ENCODE data around the gene ZNRF2.
"Not testable (repeated sequence)": the region's sequence is repeated elsewhere in the genome, so short reads cannot be mapped to it uniquely, and the experiment has no call there.

ZNRF2 gene

DNA sequence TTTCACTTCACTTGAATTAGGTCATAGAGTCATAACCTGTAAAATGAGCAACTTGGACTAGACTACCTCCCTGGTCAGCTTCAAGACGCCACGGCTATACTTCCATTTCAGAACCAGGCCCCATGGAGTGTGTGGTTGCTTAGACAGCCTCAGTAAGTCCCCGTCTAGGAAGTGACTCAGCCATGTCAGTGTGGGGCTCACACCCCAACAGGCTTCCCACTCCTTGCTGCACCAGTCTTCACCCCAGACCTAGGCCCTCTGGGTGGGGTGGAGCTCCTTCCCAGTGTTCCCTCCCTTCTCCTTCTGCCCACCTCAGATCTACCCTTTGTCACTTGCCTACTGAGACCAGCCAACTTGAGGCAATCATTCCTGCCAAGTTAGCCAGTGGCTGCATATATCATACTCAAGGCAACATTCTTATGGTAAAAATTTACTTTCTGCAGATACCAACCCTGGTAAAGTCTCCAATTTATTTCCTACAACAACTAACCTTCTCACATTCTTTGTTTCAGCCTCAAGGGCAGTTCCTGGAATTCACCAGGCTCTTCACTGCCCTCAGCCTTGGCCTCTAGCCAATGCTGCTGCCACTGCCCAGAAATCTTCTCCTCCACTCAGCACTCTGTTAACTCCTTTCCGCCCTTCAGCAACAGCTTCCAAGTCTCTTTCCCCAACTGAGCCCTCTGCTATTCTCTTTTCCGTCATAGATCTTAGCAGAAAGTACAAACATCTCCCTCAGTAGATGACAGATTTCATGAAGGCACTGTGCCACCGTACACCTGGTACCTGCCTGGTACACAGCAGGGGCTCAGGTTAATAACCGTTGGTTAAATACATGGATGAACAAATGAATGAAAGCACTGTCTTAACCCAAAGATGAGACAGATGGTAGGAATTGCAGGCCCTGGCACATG, 31.3 kb upstream of the ZNRF2 start:
- Mint-ChIP-seq H3K36me3 (ENCODE audit: low read depth) (no peaks in the 10 kb centered on the region), H3K27me3 (ENCODE audit: low read depth) (no peaks in the 10 kb centered on the region), H3K4me1 (ENCODE audit: low read depth) (peaks cover 8% of the 10 kb centered on the region), H3K27ac (no peak overlapping the region), H3K9me3 (no peaks in the 10 kb centered on the region), H3K4me3 (no peak overlapping the region)

DNA sequence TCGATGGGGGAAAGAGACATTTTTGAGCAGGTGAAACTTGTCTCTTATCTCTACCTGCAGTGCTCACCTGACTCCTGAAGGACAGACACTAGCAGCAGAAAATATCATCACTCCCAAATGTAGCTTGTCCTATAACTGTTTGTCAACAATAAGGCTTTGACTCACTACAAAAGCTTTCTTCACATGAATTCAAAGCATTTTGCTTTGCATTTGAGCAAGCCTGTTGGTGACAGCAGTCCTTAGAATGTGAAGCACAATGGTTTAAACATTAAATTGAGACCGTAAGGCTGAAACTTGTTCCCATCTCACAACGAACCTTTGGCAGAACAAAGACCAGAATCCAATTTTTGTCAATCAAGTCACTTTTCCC, 30.6 kb upstream of the ZNRF2 start:
- Mint-ChIP-seq H3K9me3 (no peaks in the 10 kb centered on the region), H3K36me3 (ENCODE audit: low read depth) (no peaks in the 10 kb centered on the region), H3K4me3 (no peak overlapping the region), H3K27ac (no peak overlapping the region), H3K4me1 (ENCODE audit: low read depth) (peaks cover 8% of the 10 kb centered on the region), H3K27me3 (ENCODE audit: low read depth) (no peaks in the 10 kb centered on the region)

DNA sequence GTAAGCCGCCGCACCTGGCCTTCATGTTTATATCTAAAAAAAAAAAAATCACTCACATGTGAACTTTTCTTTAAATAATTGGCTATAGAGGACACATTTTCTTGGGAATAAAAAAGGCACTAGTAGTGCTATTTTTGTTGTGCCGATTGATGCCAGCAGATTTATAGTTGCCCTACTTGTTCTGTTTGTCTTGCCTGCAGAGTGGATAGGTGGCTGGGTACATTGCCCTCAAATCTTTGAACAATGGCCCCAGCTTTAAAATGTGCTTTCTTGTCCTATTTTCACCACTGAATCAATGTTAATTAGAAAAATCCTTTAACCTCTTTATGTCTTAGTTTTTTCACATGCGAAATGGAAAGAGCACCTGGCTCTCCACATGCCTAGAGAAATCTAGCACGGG, 30.1 kb upstream of the ZNRF2 start:
- H3K36me3 Mint-ChIP-seq (ENCODE audit: low read depth), result no peaks in the 10 kb centered on the region
- peaks cover 8% of the 10 kb centered on the region for H3K4me1 Mint-ChIP-seq (ENCODE audit: low read depth)
- H3K27me3 Mint-ChIP-seq (ENCODE audit: low read depth), result no peaks in the 10 kb centered on the region
- H3K27ac Mint-ChIP-seq, result no peak overlapping the region
- H3K4me3 Mint-ChIP-seq, result no peak overlapping the region
- H3K9me3 Mint-ChIP-seq, result no peaks in the 10 kb centered on the region

DNA sequence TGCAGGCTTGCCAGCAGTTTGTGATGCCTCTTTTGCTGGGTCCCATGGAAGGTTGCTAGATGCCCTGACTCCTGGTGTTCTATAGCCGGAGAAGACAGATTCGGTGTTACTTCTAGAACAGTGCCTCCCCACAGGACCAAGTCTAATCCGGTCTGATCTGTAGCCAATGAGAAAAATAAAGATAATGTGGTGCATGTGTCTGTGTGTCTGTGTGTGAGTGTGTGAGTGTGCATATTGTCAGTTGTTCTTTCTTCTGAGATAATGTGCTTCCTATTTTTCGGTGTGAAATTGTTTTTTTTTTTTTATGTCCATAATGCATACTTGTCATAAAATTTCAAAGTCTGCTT, 29.7 kb upstream of the ZNRF2 start:
- H3K27me3 Mint-ChIP-seq (ENCODE audit: low read depth), result no peaks in the 10 kb centered on the region
- H3K9me3 Mint-ChIP-seq, result no peaks in the 10 kb centered on the region
- H3K36me3 Mint-ChIP-seq (ENCODE audit: low read depth), result no peaks in the 10 kb centered on the region
- H3K4me3 Mint-ChIP-seq, result no peak overlapping the region
- no peak overlapping the region for H3K27ac Mint-ChIP-seq
- H3K4me1 Mint-ChIP-seq (ENCODE audit: low read depth), result peaks cover 8% of the 10 kb centered on the region

DNA sequence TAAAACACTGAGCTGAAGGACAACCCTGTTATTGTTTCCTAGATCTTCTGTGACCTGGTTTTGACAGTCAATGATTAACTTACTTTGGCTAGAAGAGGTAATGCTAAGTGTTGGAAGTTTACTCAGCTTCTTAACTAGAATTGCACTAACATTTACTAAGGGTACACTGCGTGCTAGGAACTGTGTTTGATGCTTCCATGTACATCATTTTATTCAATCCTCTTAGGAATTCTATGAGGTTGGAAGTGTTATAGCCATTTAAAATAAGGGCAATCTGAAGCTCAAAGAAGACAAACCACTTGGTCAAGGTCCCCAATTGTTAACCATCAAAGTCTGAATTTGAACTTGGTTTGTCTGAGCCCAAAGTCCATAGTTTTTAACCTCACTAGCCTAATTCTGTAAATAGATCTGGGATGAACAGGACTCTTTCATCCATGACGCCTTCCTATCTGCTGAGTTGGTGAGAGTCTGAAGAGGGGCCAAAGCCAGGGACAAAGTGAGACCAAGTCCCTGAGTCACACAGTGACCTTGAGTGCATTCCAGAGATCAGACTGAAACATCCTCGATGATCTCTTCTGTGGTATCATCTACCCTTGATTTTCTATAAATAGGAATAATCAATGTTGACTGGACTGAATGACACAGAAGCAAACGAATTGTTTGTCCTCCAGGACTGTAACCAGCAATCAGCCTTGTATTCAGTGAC, 29.2 kb upstream of the ZNRF2 start:
- Mint-ChIP-seq H3K4me3 (no peak overlapping the region), H3K36me3 (ENCODE audit: low read depth) (no peaks in the 10 kb centered on the region), H3K9me3 (no peaks in the 10 kb centered on the region), H3K27ac (no peak overlapping the region), H3K4me1 (ENCODE audit: low read depth) (peaks cover 8% of the 10 kb centered on the region), H3K27me3 (ENCODE audit: low read depth) (no peaks in the 10 kb centered on the region)

DNA sequence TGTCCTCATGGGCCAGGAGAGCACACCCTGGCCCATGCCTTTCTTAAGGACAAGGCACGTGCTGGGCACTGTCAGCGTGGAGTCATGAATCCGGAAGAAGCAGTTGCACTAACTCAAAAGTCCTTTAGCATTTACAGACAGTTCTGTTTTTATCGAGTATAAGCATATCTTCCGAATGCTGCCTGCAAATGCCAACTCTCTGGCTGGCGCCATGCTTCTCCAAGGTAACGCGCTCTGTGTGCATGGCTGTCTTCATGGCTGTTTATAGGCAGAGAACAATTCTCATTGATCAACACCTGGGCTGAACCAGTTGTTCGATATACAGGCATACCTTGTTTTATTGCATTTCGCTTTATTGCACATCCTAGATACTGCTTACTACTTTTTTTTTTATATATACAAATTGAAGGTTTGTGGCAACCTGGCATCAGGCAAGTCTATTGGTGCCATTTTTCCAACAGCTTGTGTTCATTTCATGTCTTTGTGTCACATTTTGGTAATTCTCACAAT, 28.0 kb upstream of the ZNRF2 start:
- H3K36me3 Mint-ChIP-seq (ENCODE audit: low read depth), result no peaks in the 10 kb centered on the region
- H3K27me3 Mint-ChIP-seq (ENCODE audit: low read depth), result no peaks in the 10 kb centered on the region
- no peak overlapping the region for H3K4me3 Mint-ChIP-seq
- no peak overlapping the region for H3K27ac Mint-ChIP-seq
- no peaks in the 10 kb centered on the region for H3K9me3 Mint-ChIP-seq
- H3K4me1 Mint-ChIP-seq (ENCODE audit: low read depth), result peaks cover 8% of the 10 kb centered on the region

DNA sequence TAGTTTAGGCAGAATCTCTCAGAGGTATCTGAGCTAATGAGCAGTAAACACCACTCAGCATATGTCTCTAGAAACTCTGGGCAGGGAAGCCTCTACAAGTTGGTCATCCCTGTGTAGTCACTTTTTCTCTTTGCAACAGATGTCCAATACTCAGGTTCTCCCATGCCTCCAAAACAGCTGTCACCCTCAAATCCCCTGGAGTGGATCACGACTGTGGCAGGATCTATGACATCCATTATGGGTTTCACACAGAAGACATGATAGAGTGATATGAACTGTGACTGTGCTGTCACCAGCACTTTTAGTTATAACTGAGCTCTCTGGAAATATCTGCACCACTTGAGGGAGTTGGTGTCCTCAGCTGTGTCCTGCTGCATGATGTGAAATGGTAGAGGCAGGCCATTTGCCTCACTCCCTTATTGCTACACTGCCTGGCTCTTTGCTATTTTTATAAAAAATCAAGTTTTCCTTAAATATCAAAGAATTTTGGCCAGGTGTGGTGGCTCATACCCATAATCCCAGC, 24.1 kb upstream of the ZNRF2 start:
- no peaks in the 10 kb centered on the region for H3K4me1 Mint-ChIP-seq (ENCODE audit: low read depth)
- no peak overlapping the region for H3K27ac Mint-ChIP-seq
- no peaks in the 10 kb centered on the region for H3K9me3 Mint-ChIP-seq
- no peaks in the 10 kb centered on the region for H3K27me3 Mint-ChIP-seq (ENCODE audit: low read depth)
- no peaks in the 10 kb centered on the region for H3K36me3 Mint-ChIP-seq (ENCODE audit: low read depth)
- H3K4me3 Mint-ChIP-seq, result no peak overlapping the region

DNA sequence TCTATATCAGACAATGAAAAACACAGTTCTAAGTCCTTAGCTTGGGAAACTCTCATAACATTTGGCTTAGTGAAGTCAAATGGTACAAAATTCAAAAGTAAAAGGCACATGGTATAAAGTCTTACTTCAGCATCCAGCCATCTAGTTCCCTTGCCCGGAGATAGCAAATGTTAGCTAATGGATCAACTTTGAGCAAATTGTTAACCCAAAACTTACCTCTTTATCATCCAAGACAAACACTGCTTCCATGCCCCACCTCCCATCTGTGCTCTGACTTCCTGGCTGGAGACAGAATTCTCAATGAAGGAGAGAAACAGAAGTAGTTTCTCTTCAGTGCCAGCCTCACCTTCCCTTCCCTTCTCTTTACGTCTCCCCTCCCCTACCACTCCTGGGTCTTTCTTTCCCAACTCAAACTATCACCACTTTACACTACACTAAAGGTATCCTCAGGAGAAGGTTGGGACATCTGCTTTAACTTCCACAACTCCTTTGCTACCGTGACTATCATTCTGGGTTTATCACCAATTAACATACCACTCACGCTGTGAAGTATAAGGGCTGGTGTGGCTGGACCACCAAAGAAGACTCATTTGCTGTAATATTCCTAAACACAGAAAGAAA, 21.2 kb upstream of the ZNRF2 start:
- Mint-ChIP-seq H3K27me3 (ENCODE audit: low read depth) (no peaks in the 10 kb centered on the region), H3K4me1 (ENCODE audit: low read depth) (no peaks in the 10 kb centered on the region), H3K36me3 (ENCODE audit: low read depth) (no peaks in the 10 kb centered on the region), H3K9me3 (no peaks in the 10 kb centered on the region), H3K27ac (no peak overlapping the region), H3K4me3 (no peak overlapping the region)

DNA sequence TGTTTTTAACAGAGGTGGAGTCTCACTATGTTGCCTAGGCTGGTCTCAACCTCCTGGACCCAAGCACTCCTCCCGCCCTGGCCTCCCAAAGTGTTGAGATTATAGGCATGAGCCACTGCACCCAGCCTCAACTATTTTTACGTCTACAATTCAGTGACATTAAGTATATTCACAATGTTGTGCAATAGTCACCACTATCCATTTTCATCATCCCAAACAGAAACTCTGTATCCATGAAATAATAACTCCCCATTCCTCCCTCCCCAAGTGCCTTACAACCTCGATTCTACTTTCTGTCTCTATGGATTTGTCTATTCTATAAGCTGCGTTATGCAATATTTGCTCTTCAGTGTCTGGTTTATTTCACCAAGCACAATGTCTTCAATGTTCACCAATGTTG, 20.3 kb upstream of the ZNRF2 start:
- Mint-ChIP-seq H3K4me1 (ENCODE audit: low read depth) (no peaks in the 10 kb centered on the region), H3K27ac (no peak overlapping the region), H3K27me3 (ENCODE audit: low read depth) (no peaks in the 10 kb centered on the region), H3K4me3 (no peak overlapping the region), H3K36me3 (ENCODE audit: low read depth) (no peaks in the 10 kb centered on the region), H3K9me3 (no peaks in the 10 kb centered on the region)

DNA sequence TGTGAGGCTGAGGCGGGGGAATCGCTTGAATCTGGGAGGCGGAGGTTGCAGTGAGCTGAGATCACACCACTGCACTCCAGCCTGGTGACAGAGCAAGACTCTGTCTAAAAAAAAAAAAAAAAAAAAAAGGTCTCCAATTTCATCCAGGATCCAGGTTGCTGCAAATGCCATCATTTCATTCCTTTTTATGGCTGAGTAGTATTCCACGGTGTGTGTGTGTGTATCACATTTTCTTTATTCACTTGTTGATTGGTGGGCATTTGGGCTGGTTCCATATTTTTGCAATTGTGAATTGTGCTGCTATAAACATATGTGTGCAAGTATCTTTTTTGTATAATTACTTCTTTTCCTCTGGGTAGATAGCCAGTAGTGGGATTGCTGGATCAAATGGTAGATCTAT, 19.2 kb upstream of the ZNRF2 start:
- H3K9me3 Mint-ChIP-seq; H3K27me3 Mint-ChIP-seq (ENCODE audit: low read depth); H3K36me3 Mint-ChIP-seq (ENCODE audit: low read depth); H3K4me1 Mint-ChIP-seq (ENCODE audit: low read depth); H3K27ac Mint-ChIP-seq; H3K4me3 Mint-ChIP-seq: not testable (repeated sequence)

DNA sequence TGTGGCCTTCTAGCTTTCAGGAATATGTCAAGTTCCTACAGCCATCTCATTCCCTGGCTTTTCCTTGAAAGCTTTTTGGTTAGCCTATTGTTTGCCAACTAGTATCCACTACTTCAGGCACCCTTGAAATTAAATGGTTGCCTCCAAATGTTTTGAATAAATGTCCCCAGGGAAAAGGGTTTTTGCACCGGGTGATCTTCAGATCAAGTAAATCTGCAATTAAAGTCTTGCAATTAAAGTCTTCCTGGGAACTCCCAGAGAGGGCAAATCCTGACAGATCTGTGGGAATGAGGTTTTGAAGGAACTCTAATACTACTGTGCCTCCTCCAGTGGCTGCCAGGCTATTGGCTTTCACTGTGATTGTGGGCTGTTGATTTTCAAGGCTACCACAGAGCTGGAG, 17.7 kb upstream of the ZNRF2 start:
- H3K4me3 Mint-ChIP-seq, result no peak overlapping the region
- H3K36me3 Mint-ChIP-seq (ENCODE audit: low read depth), result no peaks in the 10 kb centered on the region
- H3K27me3 Mint-ChIP-seq (ENCODE audit: low read depth), result peaks cover 7% of the 10 kb centered on the region
- H3K27ac Mint-ChIP-seq, result no peak overlapping the region
- H3K9me3 Mint-ChIP-seq, result no peaks in the 10 kb centered on the region
- H3K4me1 Mint-ChIP-seq (ENCODE audit: low read depth), result no peaks in the 10 kb centered on the region

DNA sequence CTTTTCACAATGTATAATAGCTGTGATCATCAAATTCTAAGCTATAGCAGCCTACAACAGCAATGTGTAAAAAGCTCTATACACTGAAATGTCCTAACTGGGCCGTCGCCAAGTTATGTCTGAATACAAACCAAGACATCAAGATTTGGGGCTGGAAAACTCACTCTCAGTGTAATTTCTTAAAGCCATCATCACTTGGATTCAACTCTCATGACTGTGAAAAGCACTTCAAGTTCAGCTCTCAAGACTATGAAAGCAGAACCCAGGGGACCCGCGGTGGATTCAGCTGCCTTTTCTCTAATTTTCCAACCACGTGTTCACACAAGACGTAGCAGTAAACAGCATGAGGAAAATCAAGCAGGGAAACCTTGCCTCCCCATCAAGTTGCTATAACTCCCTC, 15.8 kb upstream of the ZNRF2 start:
- Mint-ChIP-seq H3K27me3 (ENCODE audit: low read depth) (peaks cover 8% of the 10 kb centered on the region), H3K9me3 (no peaks in the 10 kb centered on the region), H3K27ac (no peak overlapping the region), H3K4me3 (no peak overlapping the region), H3K4me1 (ENCODE audit: low read depth) (no peaks in the 10 kb centered on the region), H3K36me3 (ENCODE audit: low read depth) (no peaks in the 10 kb centered on the region)

DNA sequence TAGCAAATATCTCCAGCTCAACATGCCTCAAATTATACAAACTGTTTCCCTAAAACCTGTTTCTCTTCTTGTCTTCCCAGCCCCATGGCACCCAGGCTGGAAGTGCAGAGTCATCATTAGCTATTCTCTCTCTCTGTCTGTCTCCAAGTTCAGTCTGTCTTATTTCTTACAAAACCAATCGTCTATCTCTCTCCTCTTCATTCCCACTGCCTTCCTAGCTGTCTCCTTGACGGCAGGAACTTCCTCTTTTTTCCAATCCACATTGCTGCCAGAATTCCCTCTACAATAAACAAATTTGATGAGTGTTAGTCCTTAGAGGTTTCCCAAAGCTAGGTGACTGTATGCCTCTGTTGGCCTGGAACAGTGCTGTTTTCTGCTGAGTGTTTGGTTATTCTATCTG, 14.9 kb upstream of the ZNRF2 start:
- Mint-ChIP-seq H3K27me3 (ENCODE audit: low read depth) (peaks cover 8% of the 10 kb centered on the region), H3K36me3 (ENCODE audit: low read depth) (no peaks in the 10 kb centered on the region), H3K27ac (no peak overlapping the region), H3K4me3 (no peak overlapping the region), H3K4me1 (ENCODE audit: low read depth) (no peaks in the 10 kb centered on the region), H3K9me3 (no peaks in the 10 kb centered on the region)

DNA sequence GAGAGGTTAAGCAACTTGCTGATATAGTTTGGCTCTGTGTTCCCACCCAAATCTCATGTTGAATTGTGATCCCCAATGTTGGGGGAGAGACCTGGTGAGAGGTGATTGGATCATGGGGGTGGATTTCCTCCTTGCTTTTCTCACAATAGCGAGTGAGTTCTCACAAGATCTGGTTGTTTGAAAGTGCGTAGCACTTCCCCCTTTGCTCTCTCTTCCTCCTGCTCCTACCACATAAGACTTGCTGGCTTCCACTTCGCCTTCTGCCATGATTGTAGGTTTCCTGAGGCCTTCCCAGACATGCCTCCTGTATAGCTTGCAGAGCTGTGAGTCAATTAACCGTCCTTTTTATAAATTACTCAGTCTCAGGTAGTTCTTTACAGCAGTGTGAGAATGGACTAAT, 13.5 kb upstream of the ZNRF2 start:
- H3K27ac Mint-ChIP-seq, result no peak overlapping the region
- peaks cover 8% of the 10 kb centered on the region for H3K27me3 Mint-ChIP-seq (ENCODE audit: low read depth)
- no peaks in the 10 kb centered on the region for H3K4me1 Mint-ChIP-seq (ENCODE audit: low read depth)
- H3K36me3 Mint-ChIP-seq (ENCODE audit: low read depth), result no peaks in the 10 kb centered on the region
- H3K4me3 Mint-ChIP-seq, result no peak overlapping the region
- H3K9me3 Mint-ChIP-seq, result no peaks in the 10 kb centered on the region

DNA sequence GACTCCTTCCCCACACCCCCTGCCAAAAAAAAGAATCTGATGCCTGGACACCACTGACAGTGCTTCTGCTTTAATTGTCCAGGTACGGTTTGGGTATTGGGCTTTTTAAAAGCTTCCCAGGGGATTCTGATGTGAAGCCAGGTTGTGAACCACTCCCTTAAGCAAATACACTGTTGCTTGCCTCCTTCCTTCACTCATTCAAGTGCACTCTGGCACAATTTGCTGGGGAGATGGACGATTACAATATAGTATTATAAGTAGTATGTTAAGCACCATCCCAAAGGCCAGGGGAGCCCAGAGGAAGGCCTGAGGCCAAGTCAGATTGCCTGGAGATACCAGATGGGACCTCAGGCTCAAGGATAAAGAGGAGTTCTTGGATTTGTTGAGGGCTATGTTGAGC, 12.3 kb upstream of the ZNRF2 start:
- Mint-ChIP-seq H3K4me1 (ENCODE audit: low read depth) (no peaks in the 10 kb centered on the region), H3K27me3 (ENCODE audit: low read depth) (peaks cover 8% of the 10 kb centered on the region), H3K36me3 (ENCODE audit: low read depth) (no peaks in the 10 kb centered on the region), H3K9me3 (no peaks in the 10 kb centered on the region), H3K4me3 (no peak overlapping the region), H3K27ac (no peak overlapping the region)
